Nucleus accumbens (tissue), 56 donors: Measurements from ENCODE around the gene TMEM202.
"Not testable (repeated sequence)": the region's sequence is repeated elsewhere in the genome, so short reads cannot be mapped to it uniquely, and the experiment has no call there.

Experiments
- DNase-seq, 56 donors: peaks; one replicate each; lab custom pipeline; 2025; lab: John Stamatoyannopoulos, UW

Gene TMEM202

GRCh38 chr15:72397796-72398588 is at the start of gene TMEM202:
Gene TMEM202, plus strand, starts transcription at chr15:72398305. Its CDS starts 22 bp downstream, at chr15:72398327.
- DNase-seq = no peak

- no peak for DNase-seq
Measured at GRCh38 chr15:72353266-72353665, 44.8 kb upstream of the TMEM202 start.

DNA sequence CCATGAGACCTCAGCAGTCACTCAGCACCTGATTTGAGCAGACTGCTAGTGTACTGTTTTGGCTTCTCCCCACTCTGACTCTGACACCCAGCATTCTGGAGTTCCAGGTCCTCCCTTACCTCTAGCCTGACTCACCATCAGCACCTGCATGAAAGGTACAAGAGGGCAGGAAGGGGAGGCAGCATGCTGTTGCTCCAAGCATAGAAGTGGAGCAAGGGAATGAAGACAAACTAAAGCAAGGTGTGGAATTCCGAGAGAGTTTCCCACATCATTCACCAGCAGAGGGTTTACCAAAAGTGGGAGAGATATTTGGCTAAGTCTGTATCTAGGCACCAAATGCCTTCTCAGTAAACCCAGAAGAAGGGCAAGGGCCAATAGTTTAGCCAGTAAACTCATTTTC is 43.6 kb upstream of the TMEM202 start:
- DNase-seq = no peak

- no peak for DNase-seq
Measured at GRCh38 chr15:72358121-72358520, 40.0 kb upstream of the TMEM202 start.

GRCh38 chr15:72358650-72359171 is 39.4 kb upstream of the TMEM202 start:
- peak in 1 of 56 donors; percentile 3 for DNase-seq

- DNase-seq = no peak
Measured at GRCh38 chr15:72361176-72361575, 36.9 kb upstream of the TMEM202 start.

DNA sequence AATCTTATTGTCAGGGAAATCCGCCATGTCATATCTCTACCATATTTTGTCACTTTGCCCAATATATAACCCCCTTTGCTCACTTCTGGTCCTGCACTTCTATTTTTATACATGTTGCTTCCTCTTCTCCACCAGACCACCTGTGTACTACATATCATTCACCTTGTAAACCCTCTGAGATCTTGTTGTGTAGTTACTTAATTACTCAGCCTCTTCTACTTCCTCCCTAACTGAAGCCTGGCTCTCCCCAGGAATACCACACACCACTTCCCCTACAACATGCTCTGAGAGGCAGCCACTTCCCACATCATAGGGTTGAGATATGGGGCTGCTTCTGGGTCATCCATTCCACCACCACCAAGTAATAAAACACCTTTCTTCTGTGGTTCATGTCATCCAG is 32.3 kb upstream of the TMEM202 start:
- peak in 2 of 56 donors; percentile 1 to 2 for DNase-seq

- no peak for DNase-seq
Measured at GRCh38 chr15:72368325-72368724, 29.8 kb upstream of the TMEM202 start.

GRCh38 chr15:72368899-72369298 is 29.2 kb upstream of the TMEM202 start:
- peak in 2 of 56 donors; percentile 6 to 17 for DNase-seq

GRCh38 chr15:72369964-72370363 is 28.1 kb upstream of the TMEM202 start:
- DNase-seq = no peak

GRCh38 chr15:72372361-72372760 is 25.7 kb upstream of the TMEM202 start:
- no peak for DNase-seq

GRCh38 chr15:72375501-72375845 is 22.6 kb upstream of the TMEM202 start:
- DNase-seq = peak in 6 of 56 donors; percentile 49 to 75 (median 61)

DNA sequence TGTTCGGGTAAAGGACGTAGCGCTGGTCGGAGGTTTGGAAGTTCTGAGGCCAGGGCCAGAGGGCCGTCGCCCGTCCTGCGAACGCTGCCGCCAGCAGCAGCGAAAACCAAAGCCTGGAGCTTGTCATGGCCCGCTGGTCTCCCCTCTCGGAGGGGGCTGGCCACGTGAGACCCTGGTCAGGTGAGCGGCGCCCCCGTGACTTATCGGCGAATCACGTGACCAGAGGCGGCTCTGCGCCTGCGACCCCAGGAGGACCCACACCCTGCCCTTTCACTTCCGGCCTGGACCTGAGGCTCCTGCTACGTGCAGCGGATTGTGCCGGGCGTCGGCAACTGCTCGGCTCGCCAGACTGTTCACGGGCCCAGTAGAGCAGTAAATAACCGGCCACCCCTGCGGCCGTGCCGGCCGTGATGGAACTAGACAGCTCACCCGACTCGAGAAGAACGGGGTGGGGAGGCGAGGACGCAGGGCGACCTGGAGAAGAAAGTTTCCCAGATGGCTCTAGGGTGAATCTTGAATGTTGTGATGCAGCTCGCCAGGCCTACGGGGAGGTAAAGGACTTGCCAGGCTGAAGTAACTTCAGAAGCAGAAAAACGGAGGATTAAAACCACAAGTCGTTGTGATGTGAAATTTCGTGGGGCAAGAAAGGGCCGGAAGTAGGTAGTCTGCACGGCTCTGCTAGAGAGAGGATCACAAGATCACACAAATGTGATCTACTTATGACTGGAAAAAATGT is 22.1 kb upstream of the TMEM202 start, which contains the start of gene HEXA:
Gene HEXA, minus strand, starts transcription at position 169 of the 736 bp plus-strand sequence. Its CDS starts 42 bp downstream, at position 127.
- peak; percentile 33 to 96 (median 91) for DNase-seq

DNA sequence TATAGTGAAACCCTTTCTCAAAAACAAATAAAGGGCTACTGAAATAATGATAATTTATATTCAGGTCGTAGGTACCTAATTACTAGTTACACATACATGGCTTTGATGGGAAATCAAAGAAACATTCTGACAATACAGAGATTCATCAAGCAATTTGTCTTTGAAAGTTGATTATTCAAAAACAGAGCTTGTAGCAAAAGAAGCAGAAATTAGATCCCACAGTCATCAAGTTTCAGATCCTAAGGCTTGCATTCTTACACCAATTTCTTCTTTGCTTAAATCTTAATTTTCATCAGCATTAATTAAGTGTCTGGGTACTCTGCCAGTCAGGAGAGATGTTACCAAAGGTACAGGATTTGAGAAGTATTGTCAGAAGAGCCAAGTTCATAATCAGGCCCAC is 20.8 kb upstream of the TMEM202 start:
- DNase-seq = no peak

GRCh38 chr15:72379106-72379505 is 19.0 kb upstream of the TMEM202 start:
- DNase-seq = not testable (repeated sequence)

GRCh38 chr15:72379856-72380430 is 18.2 kb upstream of the TMEM202 start:
- no peak for DNase-seq

- DNase-seq = no peak
Measured at GRCh38 chr15:72380743-72381142, 17.4 kb upstream of the TMEM202 start.

GRCh38 chr15:72382146-72382545 is 16.0 kb upstream of the TMEM202 start:
- no peak for DNase-seq

GRCh38 chr15:72387741-72388140 is 10.4 kb upstream of the TMEM202 start:
- no peak for DNase-seq

GRCh38 chr15:72389231-72389630 is 8.9 kb upstream of the TMEM202 start:
- no peak for DNase-seq

DNA sequence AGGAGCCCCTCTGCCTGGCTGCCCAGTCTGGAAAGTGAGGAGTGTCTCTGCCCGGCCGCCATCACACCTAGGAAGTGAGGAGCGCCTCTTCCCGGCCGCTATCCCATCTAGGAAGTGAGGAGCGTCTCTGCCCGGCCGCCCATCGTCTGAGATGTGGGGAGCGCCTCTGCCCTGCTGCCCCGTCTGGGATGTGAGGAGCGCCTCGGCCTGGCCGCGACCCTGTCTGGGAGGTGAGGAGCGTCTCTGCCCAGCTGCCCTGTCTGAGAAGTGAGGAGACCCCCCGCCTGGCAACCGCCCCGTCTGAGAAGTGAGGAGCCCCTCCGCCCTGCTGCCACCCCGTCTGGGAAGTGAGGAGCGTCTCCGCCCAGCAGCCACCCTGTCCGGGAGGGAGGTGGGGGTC is 1.8 kb upstream of the TMEM202 start:
- DNase-seq = not testable (repeated sequence)
